Measurements from ENCODE around the gene MTRF1.
"Not testable (repeated sequence)": the region's sequence is repeated elsewhere in the genome, so short reads cannot be mapped to it uniquely, and the experiment has no call there.

MTRF1 gene

DNA sequence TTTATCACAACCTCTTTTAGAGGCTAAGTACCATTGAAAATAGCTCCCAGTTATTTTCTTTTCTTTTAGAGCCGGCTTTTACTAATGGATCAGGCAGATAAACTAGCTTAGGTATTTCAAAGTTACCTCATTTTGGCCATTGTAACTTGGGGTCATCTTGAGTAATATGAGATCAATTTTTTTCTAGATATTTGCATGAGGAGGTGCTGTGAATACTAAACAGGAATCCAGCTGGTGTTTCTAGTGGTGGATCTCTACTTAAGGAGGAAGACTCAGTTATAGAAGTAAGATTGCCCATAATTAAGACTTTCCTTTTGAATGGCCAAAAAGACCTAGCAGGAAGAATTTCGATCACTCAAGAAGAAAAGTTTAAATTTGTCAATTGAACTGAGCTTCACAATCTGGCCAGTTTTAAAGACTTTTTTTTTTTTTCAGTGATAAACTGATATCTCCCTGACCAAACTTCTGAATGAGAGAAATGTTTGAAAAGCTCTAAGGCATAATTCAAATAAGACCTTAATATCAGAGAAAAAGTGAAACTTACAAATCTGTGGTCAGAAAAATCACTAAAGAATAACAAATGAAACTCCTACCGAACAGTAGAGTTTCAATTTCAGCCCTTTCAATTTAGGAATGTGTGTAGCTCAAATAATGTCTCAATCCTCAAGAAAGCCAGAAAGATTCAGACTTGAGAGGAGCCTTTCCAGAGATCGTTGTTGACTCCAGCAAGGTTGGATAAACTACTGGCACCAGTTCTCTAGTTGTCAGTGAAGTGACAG lies 36.1 kb upstream of the MTRF1 start:
- H3K27me3 ChIP-seq (replicated peaks; ENCODE audit: control insufficient read depth, insufficient read depth, low read length), result no peaks in the 10 kb centered on the region
- H3K9ac ChIP-seq (ENCODE audit: low read length), result no peak overlapping the region
- DNase-seq (ENCODE audit: low read depth), result no peak
- H3K4me1 ChIP-seq (ENCODE audit: control insufficient read depth, insufficient read depth, low read length), result no peaks in the 10 kb centered on the region
- H3K36me3 ChIP-seq (ENCODE audit: control insufficient read depth, insufficient read depth, low read length, severe bottlenecking), result no peaks in the 10 kb centered on the region
- no peaks in the 10 kb centered on the region for H3K9me3 ChIP-seq (ENCODE audit: control insufficient read depth, low read length)
- no peak overlapping the region for H3K4me3 ChIP-seq (ENCODE audit: low read length)

DNA sequence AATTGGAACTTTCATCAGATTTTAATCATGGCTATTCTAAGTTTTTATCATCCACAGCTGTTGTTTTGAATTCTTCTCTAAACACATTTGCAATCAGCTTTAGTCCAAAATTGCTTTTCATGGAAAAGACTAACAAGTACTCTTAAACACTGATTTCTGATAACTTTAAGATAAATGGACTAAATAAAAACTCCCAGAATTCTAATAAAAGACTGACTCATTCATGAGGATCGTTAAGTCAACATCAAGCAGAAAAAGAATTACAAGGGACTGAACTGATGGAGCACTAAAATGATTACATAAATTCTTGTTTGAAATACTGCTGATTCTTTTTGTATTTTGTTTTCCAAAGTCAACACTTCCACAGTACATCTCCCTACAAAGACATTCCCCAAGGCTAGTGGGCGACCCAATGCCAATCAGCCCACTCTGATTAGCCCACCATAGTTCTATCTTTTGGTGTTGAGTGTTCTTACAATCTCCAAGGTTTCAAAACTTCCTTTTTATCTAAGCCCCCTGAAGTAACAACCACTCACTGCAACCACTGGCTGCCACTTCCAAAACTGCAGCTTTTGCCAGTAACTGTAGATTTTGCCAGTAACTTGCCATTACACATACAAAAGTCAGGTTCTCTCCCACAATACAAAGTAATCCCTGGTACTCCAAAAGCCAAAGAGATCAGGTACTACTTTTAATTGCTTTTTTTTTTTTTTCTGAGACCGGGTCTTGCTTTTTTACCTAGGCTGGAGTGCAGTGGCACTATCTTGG lies 33.7 kb upstream of the MTRF1 start:
- H3K36me3 ChIP-seq (ENCODE audit: control insufficient read depth, insufficient read depth, low read length, severe bottlenecking), result no peaks in the 10 kb centered on the region

DNA sequence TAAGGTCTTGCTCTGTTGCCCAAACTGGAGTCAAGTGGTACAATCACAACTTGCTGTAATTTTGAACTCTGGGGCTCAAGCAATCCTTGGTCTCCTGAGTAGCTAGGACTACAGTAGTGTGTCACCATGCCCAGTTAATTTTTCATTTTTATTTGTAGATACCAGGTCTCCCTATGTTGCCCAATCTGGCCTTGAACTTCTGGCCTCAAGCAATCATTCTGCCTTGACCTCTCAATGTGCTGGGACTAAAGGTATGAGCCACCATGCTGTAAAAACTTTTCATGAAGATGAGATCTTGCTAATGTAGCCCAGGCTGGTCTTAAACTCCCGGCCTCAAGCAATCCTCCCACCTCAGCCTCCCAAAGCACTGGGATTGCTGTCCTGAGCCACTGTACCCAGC lies 32.6 kb upstream of the MTRF1 start:
- no peak for DNase-seq (ENCODE audit: low read depth)
- no peak overlapping the region for H3K9ac ChIP-seq (ENCODE audit: low read length)
- H3K27me3 ChIP-seq (replicated peaks; ENCODE audit: control insufficient read depth, insufficient read depth, low read length), result no peaks in the 10 kb centered on the region
- no peaks in the 10 kb centered on the region for H3K36me3 ChIP-seq (ENCODE audit: control insufficient read depth, insufficient read depth, low read length, severe bottlenecking)
- H3K9me3 ChIP-seq (ENCODE audit: control insufficient read depth, low read length), result peaks cover 3% of the 10 kb centered on the region
- H3K4me3 ChIP-seq (ENCODE audit: low read length), result no peak overlapping the region
- H3K4me1 ChIP-seq (ENCODE audit: control insufficient read depth, insufficient read depth, low read length), result no peaks in the 10 kb centered on the region

More for the DNA sequence above, 33.7 kb upstream of the MTRF1 start:
- no peak overlapping the region for H3K4me3 ChIP-seq (ENCODE audit: low read length)
- no peak overlapping the region for H3K9ac ChIP-seq (ENCODE audit: low read length)
- H3K27me3 ChIP-seq (replicated peaks; ENCODE audit: control insufficient read depth, insufficient read depth, low read length), result no peaks in the 10 kb centered on the region
- peaks cover 3% of the 10 kb centered on the region for H3K9me3 ChIP-seq (ENCODE audit: control insufficient read depth, low read length)
- H3K4me1 ChIP-seq (ENCODE audit: control insufficient read depth, insufficient read depth, low read length), result no peaks in the 10 kb centered on the region
- no peak for DNase-seq (ENCODE audit: low read depth)

DNA sequence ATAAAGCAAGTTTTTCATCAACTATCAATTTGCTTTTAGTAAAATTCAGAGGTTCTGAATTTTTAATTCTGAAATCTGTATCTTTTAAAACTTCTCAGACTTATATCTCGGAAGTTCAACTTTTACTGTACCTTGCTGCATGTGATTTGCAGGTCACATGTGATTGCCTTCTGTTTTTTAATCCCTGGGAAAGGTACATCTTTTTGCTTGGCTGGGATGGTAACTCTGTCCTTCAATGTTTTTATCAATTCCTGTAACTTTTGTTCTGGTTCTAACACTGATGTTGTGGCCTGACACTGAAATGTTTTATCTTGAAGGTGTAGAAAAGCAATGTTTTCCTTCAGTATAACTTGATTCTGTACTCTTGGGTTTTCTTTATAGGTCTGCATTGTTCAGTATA lies 31.5 kb upstream of the MTRF1 start:
- H3K9me3 ChIP-seq (ENCODE audit: control insufficient read depth, low read length), result peaks cover 3% of the 10 kb centered on the region
- no peaks in the 10 kb centered on the region for H3K4me1 ChIP-seq (ENCODE audit: control insufficient read depth, insufficient read depth, low read length)
- no peaks in the 10 kb centered on the region for H3K27me3 ChIP-seq (replicated peaks; ENCODE audit: control insufficient read depth, insufficient read depth, low read length)
- H3K36me3 ChIP-seq (ENCODE audit: control insufficient read depth, insufficient read depth, low read length, severe bottlenecking), result no peaks in the 10 kb centered on the region
- H3K4me3 ChIP-seq (ENCODE audit: low read length), result no peak overlapping the region
- no peak for DNase-seq (ENCODE audit: low read depth)
- H3K9ac ChIP-seq (ENCODE audit: low read length), result no peak overlapping the region

- Histone ChIP-seq H3K36me3 (ENCODE audit: control insufficient read depth, insufficient read depth, low read length, severe bottlenecking) (no peaks in the 10 kb centered on the region), H3K9me3 (ENCODE audit: control insufficient read depth, low read length) (peaks cover 3% of the 10 kb centered on the region), H3K4me1 (ENCODE audit: control insufficient read depth, insufficient read depth, low read length) (no peaks in the 10 kb centered on the region), H3K27me3 (replicated peaks; ENCODE audit: control insufficient read depth, insufficient read depth, low read length) (no peaks in the 10 kb centered on the region), H3K4me3 (ENCODE audit: low read length) (no peak overlapping the region), H3K9ac (ENCODE audit: low read length) (no peak overlapping the region)
- no peak for DNase-seq (ENCODE audit: low read depth)
These were observed 29.9 kb upstream of the MTRF1 start for GRCh38 chr13:41293272-41293671.

DNA sequence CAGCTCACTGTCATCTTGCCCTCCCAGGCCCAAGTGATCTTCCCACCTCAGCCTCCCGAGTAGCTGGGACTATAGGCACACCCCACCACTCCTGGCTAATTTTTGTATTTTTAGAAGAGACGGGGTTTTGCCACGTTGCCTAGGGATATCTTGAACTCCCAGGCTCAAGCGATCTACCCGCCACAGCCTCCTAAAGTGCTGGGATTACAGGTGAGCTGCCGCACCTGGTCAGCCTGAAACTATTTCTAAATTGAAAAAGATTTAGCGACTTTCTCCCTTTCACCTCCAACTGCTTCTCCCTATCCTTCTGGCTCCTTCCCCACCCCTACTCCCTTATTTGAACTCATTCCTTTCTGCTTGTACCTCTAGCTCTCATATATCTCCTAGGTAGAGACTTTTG lies 27.9 kb upstream of the MTRF1 start:
- Histone ChIP-seq H3K4me1 (ENCODE audit: control insufficient read depth, insufficient read depth, low read length) (no peaks in the 10 kb centered on the region), H3K9me3 (ENCODE audit: control insufficient read depth, low read length) (peaks cover 3% of the 10 kb centered on the region), H3K9ac (ENCODE audit: low read length) (no peak overlapping the region), H3K4me3 (ENCODE audit: low read length) (no peak overlapping the region), H3K27me3 (replicated peaks; ENCODE audit: control insufficient read depth, insufficient read depth, low read length) (no peaks in the 10 kb centered on the region), H3K36me3 (ENCODE audit: control insufficient read depth, insufficient read depth, low read length, severe bottlenecking) (no peaks in the 10 kb centered on the region)
- no peak for DNase-seq (ENCODE audit: low read depth)

DNA sequence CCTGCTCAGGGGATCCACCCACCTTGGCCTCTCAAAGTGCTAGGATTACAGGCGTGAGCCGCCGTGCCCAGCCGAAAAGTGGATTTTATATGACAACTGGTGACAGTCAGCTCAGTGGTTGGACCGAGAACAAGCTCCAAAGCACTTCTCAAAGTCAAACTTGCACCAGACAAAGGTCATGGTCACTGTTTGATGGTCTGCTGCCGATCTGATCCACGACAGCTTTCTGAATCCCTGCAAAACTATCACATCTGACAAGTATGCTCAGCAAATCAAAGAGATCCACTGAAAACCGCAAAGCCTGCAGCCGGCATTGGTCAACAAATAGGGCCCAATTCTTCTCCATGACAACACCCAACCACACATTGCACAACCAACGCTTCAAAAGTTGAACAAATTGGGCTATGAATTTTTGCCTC lies 26.1 kb upstream of the MTRF1 start:
- H3K4me3 ChIP-seq (ENCODE audit: low read length), result no peak overlapping the region
- no peaks in the 10 kb centered on the region for H3K27me3 ChIP-seq (replicated peaks; ENCODE audit: control insufficient read depth, insufficient read depth, low read length)
- H3K4me1 ChIP-seq (ENCODE audit: control insufficient read depth, insufficient read depth, low read length), result peaks cover 4% of the 10 kb centered on the region
- no peak overlapping the region for H3K9ac ChIP-seq (ENCODE audit: low read length)
- no peaks in the 10 kb centered on the region for H3K36me3 ChIP-seq (ENCODE audit: control insufficient read depth, insufficient read depth, low read length, severe bottlenecking)
- DNase-seq (ENCODE audit: low read depth), result no peak
- H3K9me3 ChIP-seq (ENCODE audit: control insufficient read depth, low read length), result peaks cover 3% of the 10 kb centered on the region

DNA sequence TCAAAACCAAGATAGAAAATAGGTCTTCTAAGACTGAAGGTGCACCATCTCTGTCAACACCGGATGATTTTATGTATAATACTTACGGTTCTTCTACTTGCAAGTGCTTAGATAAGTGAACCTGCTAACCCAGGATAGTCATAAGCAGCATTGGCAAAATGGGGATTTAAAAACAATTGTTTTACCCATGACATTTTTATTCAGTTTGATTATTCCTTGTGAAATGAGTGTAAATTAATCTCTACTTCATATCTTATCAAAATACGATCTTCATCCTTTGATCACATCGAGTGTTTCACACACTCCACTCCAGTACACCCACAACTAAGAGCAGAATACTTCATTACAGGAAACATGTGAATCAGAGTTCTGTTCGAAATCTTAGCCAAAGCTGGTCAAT lies 23.0 kb upstream of the MTRF1 start:
- Histone ChIP-seq H3K9ac (ENCODE audit: low read length) (no peak overlapping the region), H3K4me1 (ENCODE audit: control insufficient read depth, insufficient read depth, low read length) (peaks cover 4% of the 10 kb centered on the region), H3K36me3 (ENCODE audit: control insufficient read depth, insufficient read depth, low read length, severe bottlenecking) (no peaks in the 10 kb centered on the region), H3K27me3 (replicated peaks; ENCODE audit: control insufficient read depth, insufficient read depth, low read length) (no peaks in the 10 kb centered on the region), H3K4me3 (ENCODE audit: low read length) (no peak overlapping the region), H3K9me3 (ENCODE audit: control insufficient read depth, low read length) (no peaks in the 10 kb centered on the region)
- DNase-seq (ENCODE audit: low read depth), result no peak

GRCh38 chr13:41284512-41285288 lies 21.3 kb upstream of the MTRF1 start:
- no peak overlapping the region for H3K9ac ChIP-seq (ENCODE audit: low read length)
- no peaks in the 10 kb centered on the region for H3K27me3 ChIP-seq (replicated peaks; ENCODE audit: control insufficient read depth, insufficient read depth, low read length)
- H3K9me3 ChIP-seq (ENCODE audit: control insufficient read depth, low read length), result no peaks in the 10 kb centered on the region
- peak; percentile 89 for DNase-seq (ENCODE audit: low read depth)
- H3K4me1 ChIP-seq (ENCODE audit: control insufficient read depth, insufficient read depth, low read length), result peaks cover 4% of the 10 kb centered on the region
- H3K36me3 ChIP-seq (ENCODE audit: control insufficient read depth, insufficient read depth, low read length, severe bottlenecking), result no peaks in the 10 kb centered on the region
- H3K4me3 ChIP-seq (ENCODE audit: low read length), result no peak overlapping the region

GRCh38 chr13:41282129-41282571 lies 18.8 kb upstream of the MTRF1 start:
- peaks cover 4% of the 10 kb centered on the region for H3K4me1 ChIP-seq (ENCODE audit: control insufficient read depth, insufficient read depth, low read length)
- H3K9ac ChIP-seq (ENCODE audit: low read length), result no peak overlapping the region
- H3K4me3 ChIP-seq (ENCODE audit: low read length), result no peak overlapping the region
- no peak for DNase-seq (ENCODE audit: low read depth)
- no peaks in the 10 kb centered on the region for H3K9me3 ChIP-seq (ENCODE audit: control insufficient read depth, low read length)
- H3K27me3 ChIP-seq (replicated peaks; ENCODE audit: control insufficient read depth, insufficient read depth, low read length), result no peaks in the 10 kb centered on the region
- H3K36me3 ChIP-seq (ENCODE audit: control insufficient read depth, insufficient read depth, low read length, severe bottlenecking), result no peaks in the 10 kb centered on the region

DNA sequence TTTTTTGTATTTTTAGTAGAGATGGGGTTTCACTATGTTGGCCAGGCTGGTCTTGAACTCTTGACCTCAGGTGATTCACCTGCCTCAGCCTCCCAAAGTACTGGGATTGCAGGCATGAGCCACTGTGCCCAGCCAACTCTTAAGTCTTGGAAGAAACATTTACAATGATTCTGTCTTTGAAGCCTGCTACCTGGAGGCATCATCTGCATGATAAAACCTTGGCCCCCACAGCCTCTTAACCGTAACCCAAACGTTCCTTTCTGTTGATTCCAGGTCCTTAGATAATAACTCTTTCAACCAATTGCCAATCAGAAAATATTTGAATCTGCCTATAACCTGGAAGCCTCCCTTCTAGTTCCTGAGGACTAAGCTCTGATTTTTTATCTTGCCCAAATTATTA lies 15.8 kb upstream of the MTRF1 start:
- not testable (repeated sequence) for H3K9ac ChIP-seq (ENCODE audit: low read length); H3K4me1 ChIP-seq (ENCODE audit: control insufficient read depth, insufficient read depth, low read length); DNase-seq (ENCODE audit: low read depth); H3K4me3 ChIP-seq (ENCODE audit: low read length); H3K27me3 ChIP-seq (replicated peaks; ENCODE audit: control insufficient read depth, insufficient read depth, low read length); H3K9me3 ChIP-seq (ENCODE audit: control insufficient read depth, low read length); H3K36me3 ChIP-seq (ENCODE audit: control insufficient read depth, insufficient read depth, low read length, severe bottlenecking)

Data from adipocyte (in vitro differentiated cells).